ENCODE data around the gene PRDM16.

- TF ChIP-seq CTCF (IDR thresholded peaks at IDR 0.05; ENCODE audit: insufficient read depth, low read depth, low read length) (no peak), EZH2 (IDR thresholded peaks at IDR 0.05; ENCODE audit: insufficient read depth, low read length) (no peak)
These were observed 58.0 kb downstream of the PRDM16 start for GRCh38 chr1:3126756-3127678.

All from astrocyte (in vitro differentiated cells and primary cell).